HepG2 (cell line): ENCODE measurements around the gene VIM. TPM values are rescaled to one million over a fixed set of nuclear protein-coding genes. Genes with fewer than 3 reads are reported as not detected.

Source experiments
- ARID4A ChIP-seq: sonication (generic); formaldehyde crosslinking; IDR thresholded peaks from 2 replicates; pipeline ENCODE4 v1.5.0; 2020; ENCODE audit warnings: mild to moderate bottlenecking, missing genetic modification reagents, borderline replicate concordance
- ARNT2 ChIP-seq: sonication (generic); formaldehyde crosslinking; IDR thresholded peaks from 2 replicates; pipeline ENCODE4 v1.8.0; 2022; ENCODE audit warnings: mild to moderate bottlenecking, low read depth, missing genetic modification reagents, moderate library complexity
- FOXA3 ChIP-seq: IDR thresholded peaks from 2 replicates; pipeline ENCODE4 v1.6.1; 2016; ENCODE audit warnings: missing genetic modification reagents, missing compliant biosample characterization
- GATAD2A ChIP-seq: IDR thresholded peaks from 2 replicates; pipeline ENCODE4 v1.6.1; 2016
- GTF2F1 ChIP-seq: fragments of 150-350 bp; IDR thresholded peaks from 2 replicates; pipeline ENCODE4 v1.6.1; 2014; ENCODE audit warnings: low read length
- KLF13 ChIP-seq: sonication (generic); formaldehyde crosslinking; IDR thresholded peaks from 2 replicates; pipeline ENCODE4 v1.4.0; 2020; ENCODE audit warnings: mild to moderate bottlenecking, missing genetic modification reagents
- POGZ ChIP-seq: sonication (generic); formaldehyde crosslinking; IDR thresholded peaks from 2 replicates; pipeline ENCODE4 v1.4.0; 2020; ENCODE audit warnings: mild to moderate bottlenecking, missing genetic modification reagents
- RFX1 ChIP-seq: fragments of 450-650 bp; IDR thresholded peaks from 2 replicates; pipeline ENCODE4 v1.6.1; 2017
- SMC3 ChIP-seq: IDR thresholded peaks from 2 replicates; pipeline ENCODE4 v1.6.1; 2011; ENCODE audit warnings: low read length, improper control_type of control experiment
- SP5 ChIP-seq: IDR thresholded peaks from 2 replicates; pipeline ENCODE4 v1.6.1; 2016; ENCODE audit warnings: low read depth, borderline replicate concordance
- ZMYM4 ChIP-seq: sonication (generic); formaldehyde crosslinking; IDR thresholded peaks from 2 replicates; pipeline ENCODE4 v1.8.1; 2023; ENCODE audit warnings: mild to moderate bottlenecking, missing genetic modification reagents
- ZNF512 ChIP-seq: sonication (generic); formaldehyde crosslinking; IDR thresholded peaks from 2 replicates; pipeline ENCODE4 v1.4.0; 2020; ENCODE audit warnings: mild to moderate bottlenecking, missing genetic modification reagents
- ZNF703 ChIP-seq: sonication (generic); formaldehyde crosslinking; IDR thresholded peaks from 2 replicates; pipeline ENCODE4 v1.5.1; 2020; ENCODE audit warnings: missing genetic modification reagents, mild to moderate bottlenecking, moderate library complexity, borderline replicate concordance
- ZNF773 ChIP-seq: sonication (generic); formaldehyde crosslinking; IDR thresholded peaks from 2 replicates; pipeline ENCODE4 v1.4.0; 2020; ENCODE audit warnings: missing genetic modification reagents, borderline replicate concordance
- ZSCAN31 ChIP-seq: sonication (generic); formaldehyde crosslinking; IDR thresholded peaks from 2 replicates; pipeline ENCODE4 v1.5.0; 2020; ENCODE audit warnings: low read depth, mild to moderate bottlenecking, missing genetic modification reagents
- polyA plus RNA-seq, 8 experiments: library from polyadenylated mRNA; depleted of rRNA in 3 of 8; stranded (reverse) in 7 of 8; unstranded in 1 of 8; fragments of >200 nt; fragmentation: Illumina TruSeq in 4 of 8; extraction: Trizol in 4 of 8; gene quantifications; 2 replicates each; pipeline versions ENCODE4 v1.2.1 to v1.2.3, GENCODE V29; 2011 to 2016; ENCODE audit warnings: low read depth in 4 of 8, missing spikeins in 1 of 8, mixed read lengths in 1 of 8; ENCODE audit not compliant: insufficient read depth in 1 of 8
- total RNA-seq, 5 experiments: library from RNA; depleted of rRNA; stranded (reverse); fragments of >200 nt; fragmentation: Illumina TruSeq; extraction: Trizol; gene quantifications; 2 replicates each; pipeline ENCODE4 v1.2.3, GENCODE V29; 2016; ENCODE audit warnings: low read depth in 1 of 5
- TF ChIP-seq, protein P1 (sequence below): sonication (generic); formaldehyde crosslinking; IDR thresholded peaks from 2 replicates; pipeline ENCODE4 v1.4.0; 2020; ENCODE audit warnings: missing genetic modification reagents, mild to moderate bottlenecking, borderline replicate concordance
- TF ChIP-seq, protein P2 (sequence below): sonication (generic); formaldehyde crosslinking; IDR thresholded peaks from 2 replicates; pipeline ENCODE4 v1.8.0; 2022; ENCODE audit warnings: low read depth, missing genetic modification reagents
- TF ChIP-seq, protein P3 (sequence below): IDR thresholded peaks from 2 replicates; pipeline ENCODE4 v1.6.1; 2016

The VIM gene
- total and polyA plus RNA-seq, 2 of the 13 experiments (the other 11 are each of a cell fraction or from before 2014, with no cell fraction given) = not detected

DNA sequence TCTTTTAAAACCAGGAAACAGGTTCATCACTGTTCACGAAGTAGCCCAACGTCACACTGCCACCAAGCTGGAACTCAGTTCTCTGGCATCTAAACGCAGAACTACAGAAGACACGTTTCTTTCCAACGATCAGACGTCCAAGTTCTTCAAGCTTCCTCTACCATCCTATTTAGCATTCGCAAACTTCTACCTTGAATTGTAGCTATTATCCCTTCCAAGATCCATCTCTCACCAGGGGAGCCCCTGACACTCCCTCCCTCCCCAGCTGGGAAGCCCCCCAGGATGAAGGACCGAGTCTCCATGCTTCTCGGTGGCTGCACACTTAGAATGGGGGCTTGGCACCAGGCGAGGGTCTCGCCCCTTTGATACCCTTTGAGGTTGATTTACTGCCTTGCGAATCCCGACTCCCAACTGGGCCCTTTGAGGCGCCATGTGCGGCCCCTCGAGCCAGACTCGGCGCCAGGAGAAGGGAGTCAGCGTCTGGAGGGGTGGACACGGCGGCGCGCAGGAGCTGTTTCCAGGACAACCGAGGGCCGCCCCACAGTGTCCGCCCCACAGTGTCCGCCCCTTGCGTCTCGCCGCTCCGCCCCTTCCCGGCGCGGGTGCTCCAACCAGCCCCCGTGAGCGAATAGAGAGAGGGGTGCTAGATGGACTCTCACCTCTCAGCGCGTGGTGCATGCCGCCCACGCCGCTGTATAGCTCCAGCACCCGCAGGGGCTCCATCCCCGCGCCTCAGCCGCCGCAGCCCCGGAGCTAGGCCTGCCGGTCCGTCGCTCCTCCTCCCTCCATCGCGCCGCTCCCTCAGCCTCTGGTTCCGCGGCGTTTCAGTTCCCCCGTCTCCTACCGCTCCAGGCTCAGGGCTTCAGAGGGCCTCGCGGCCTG lies 26.9 kb upstream of the VIM start, which contains the start of gene TRDMT1 (continued):
- TF ChIP-seq, protein P1, sequence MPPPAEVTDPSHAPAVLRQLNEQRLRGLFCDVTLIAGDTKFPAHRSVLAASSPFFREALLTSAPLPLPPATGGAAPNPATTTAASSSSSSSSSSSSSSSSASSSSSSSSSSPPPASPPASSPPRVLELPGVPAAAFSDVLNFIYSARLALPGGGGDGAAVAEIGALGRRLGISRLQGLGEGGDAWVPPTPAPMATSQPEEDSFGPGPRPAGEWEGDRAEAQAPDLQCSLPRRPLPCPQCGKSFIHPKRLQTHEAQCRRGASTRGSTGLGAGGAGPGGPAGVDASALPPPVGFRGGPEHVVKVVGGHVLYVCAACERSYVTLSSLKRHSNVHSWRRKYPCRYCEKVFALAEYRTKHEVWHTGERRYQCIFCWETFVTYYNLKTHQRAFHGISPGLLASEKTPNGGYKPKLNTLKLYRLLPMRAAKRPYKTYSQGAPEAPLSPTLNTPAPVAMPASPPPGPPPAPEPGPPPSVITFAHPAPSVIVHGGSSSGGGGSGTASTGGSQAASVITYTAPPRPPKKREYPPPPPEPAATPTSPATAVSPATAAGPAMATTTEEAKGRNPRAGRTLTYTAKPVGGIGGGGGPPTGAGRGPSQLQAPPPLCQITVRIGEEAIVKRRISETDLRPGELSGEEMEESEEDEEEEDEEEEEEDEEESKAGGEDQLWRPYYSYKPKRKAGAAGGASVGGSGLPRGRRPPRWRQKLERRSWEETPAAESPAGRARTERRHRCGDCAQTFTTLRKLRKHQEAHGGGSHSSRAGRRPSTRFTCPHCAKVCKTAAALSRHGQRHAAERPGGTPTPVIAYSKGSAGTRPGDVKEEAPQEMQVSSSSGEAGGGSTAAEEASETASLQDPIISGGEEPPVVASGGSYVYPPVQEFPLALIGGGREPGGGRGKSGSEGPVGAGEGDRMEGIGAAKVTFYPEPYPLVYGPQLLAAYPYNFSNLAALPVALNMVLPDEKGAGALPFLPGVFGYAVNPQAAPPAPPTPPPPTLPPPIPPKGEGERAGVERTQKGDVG (CRISPR knock-in tag) = peak; percentile 84; the same call in 1 of the 2 replicates
- TF ChIP-seq, protein P2, sequence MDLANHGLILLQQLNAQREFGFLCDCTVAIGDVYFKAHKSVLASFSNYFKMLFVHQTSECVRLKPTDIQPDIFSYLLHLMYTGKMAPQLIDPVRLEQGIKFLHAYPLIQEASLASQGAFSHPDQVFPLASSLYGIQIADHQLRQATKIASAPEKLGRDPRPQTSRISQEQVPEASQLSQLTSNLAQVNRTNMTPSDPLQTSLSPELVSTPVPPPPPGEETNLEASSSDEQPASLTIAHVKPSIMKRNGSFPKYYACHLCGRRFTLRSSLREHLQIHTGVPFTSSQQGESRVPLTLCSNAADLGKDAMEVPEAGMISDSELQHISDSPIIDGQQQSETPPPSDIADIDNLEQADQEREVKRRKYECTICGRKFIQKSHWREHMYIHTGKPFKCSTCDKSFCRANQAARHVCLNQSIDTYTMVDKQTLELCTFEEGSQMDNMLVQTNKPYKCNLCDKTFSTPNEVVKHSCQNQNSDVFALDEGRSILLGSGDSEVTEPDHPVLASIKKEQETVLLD (CRISPR knock-in tag) = 0 out of 2 replicates have a peak, but pooled peaks have one; percentile 29
- TF ChIP-seq FOXA3 (CRISPR knock-in tag) = peak; percentile 66; the same call in 1 of the 2 replicates
- peak; percentile 71 for TF ChIP-seq GATAD2A (CRISPR knock-in tag)
- peak; percentile 94 for TF ChIP-seq ARNT2 (CRISPR knock-in tag)
- TF ChIP-seq SP5 = peak; percentile 79
- peak; percentile 95 for TF ChIP-seq ZMYM4 (CRISPR knock-in tag)
- TF ChIP-seq SMC3 = no peak
- TF ChIP-seq POGZ = peak; percentile 99
- peak; percentile 70; the same call in 1 of the 2 replicates for TF ChIP-seq ZNF703 (CRISPR knock-in tag)
- no peak for TF ChIP-seq GTF2F1
- peak; percentile 77; the same call in 1 of the 2 replicates for TF ChIP-seq RFX1
- TF ChIP-seq, protein P3, sequence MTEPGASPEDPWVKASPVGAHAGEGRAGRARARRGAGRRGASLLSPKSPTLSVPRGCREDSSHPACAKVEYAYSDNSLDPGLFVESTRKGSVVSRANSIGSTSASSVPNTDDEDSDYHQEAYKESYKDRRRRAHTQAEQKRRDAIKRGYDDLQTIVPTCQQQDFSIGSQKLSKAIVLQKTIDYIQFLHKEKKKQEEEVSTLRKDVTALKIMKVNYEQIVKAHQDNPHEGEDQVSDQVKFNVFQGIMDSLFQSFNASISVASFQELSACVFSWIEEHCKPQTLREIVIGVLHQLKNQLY (CRISPR knock-in tag) = no peak
- TF ChIP-seq ZSCAN31 (CRISPR knock-in tag) = peak; percentile 89
- TF ChIP-seq ZNF512 (CRISPR knock-in tag) = no peak
- peak; percentile 72; the same call in 1 of the 2 replicates for TF ChIP-seq ZNF773
- peak; percentile 82; the same call in 1 of the 2 replicates for TF ChIP-seq ARID4A (CRISPR knock-in tag)
- TF ChIP-seq KLF13 (CRISPR knock-in tag) = peak; percentile 91; the same call in 1 of the 2 replicates
